H1 (cell line): Measurements from ENCODE around the gene COL4A1. TPM values are rescaled to one million over a fixed set of nuclear protein-coding genes. Genes with fewer than 3 reads are reported as not detected.

ENCODE experiments used
- CBX8 ChIP-seq: fragments of 300-800, 300-1000 bp; sonication (generic); IDR thresholded peaks from 2 replicates; pipeline ENCODE4 v1.7.1; 2016; ENCODE audit warnings: low read depth, low read length, borderline replicate concordance
- CHD7 ChIP-seq: fragments of 300-600 bp; sonication (generic); IDR thresholded peaks from 2 replicates; pipeline ENCODE4 v1.7.1; 2012; ENCODE audit warnings: low read length, moderate library complexity, mild to moderate bottlenecking, inconsistent platforms; ENCODE audit not compliant: insufficient replicate concordance
- CTCF ChIP-seq, 3 experiments: IDR thresholded peaks; 1 replicate in 2 of 3; 2 replicates in 1 of 3; pipeline versions ENCODE4 v1.5.1 to v1.6.1; 2011; ENCODE audit warnings: low read length in 3 of 3, mild to moderate bottlenecking in 3 of 3, inconsistent platforms in 2 of 3, low read depth in 1 of 3, moderate library complexity in 1 of 3; ENCODE audit not compliant: insufficient read depth in 1 of 3; ENCODE audit errors: control extremely low read depth in 1 of 3
- RAD21 ChIP-seq, 2 experiments: IDR thresholded peaks in 1 of 2; conservative IDR thresholded peaks in 1 of 2; 2 replicates each; pipeline ENCODE4 v1.6.1; 2011; ENCODE audit warnings: low read depth in 2 of 2, low read length in 2 of 2, improper control_type of control experiment in 1 of 2, inconsistent platforms in 1 of 2, mild to moderate bottlenecking in 1 of 2, moderate library complexity in 1 of 2
- polyA plus RNA-seq, 7 experiments: library from polyadenylated mRNA; depleted of rRNA in 3 of 7; stranded (reverse) in 5 of 7; unstranded in 2 of 7; fragments of >200 nt in 5 of 7; fragments of 200-250 nt in 2 of 7; gene quantifications; 1 replicate in 5 of 7; 2 replicates in 1 of 7; 4 replicates in 1 of 7; pipeline versions ENCODE4 v1.2.1 to v1.2.3, GENCODE V29; 2011 to 2013; ENCODE audit warnings: missing spikeins in 2 of 7, mixed read lengths in 2 of 7
- total RNA-seq: library from RNA; stranded (reverse); fragmentation: NEBNext Ultra II Directional; extraction: Animal tissue kit (Norgen Biotek cat#: 25700); gene quantifications from 2 replicates; pipeline ENCODE4 v1.2.1, GENCODE V29; 2021

The COL4A1 gene
- total and polyA plus RNA-seq, 2 of the 8 experiments (the other 6 are each of a cell fraction or from before 2014, with no cell fraction given), result 30.7 to 82.0 TPM

GRCh38 chr13:110352735-110353134 lies 45.8 kb upstream of the COL4A1 start (continued):
- no peak for TF ChIP-seq CHD7
- TF ChIP-seq CTCF (IDR thresholded peaks at IDR 0.05; ENCODE audit: control extremely low read depth in 1 of 3, insufficient read depth in 1 of 3, low read depth in 1 of 3, low read length in 3 of 3), result peak; percentile 76 to 94 (median 83)
- no peak for TF ChIP-seq CBX8
- peak; percentile 28 to 59; a peak in 3 of 4 replicates for TF ChIP-seq RAD21 (IDR thresholded peaks at IDR 0.05 in 1 of 2, conservative IDR thresholded peaks at IDR 0.05 in 1 of 2; ENCODE audit: low read depth in 2 of 2, low read length in 2 of 2)
